CD14-positive monocyte (primary cell): ENCODE results near the gene PTPRC. TPM values are rescaled to one million over a fixed set of nuclear protein-coding genes. Genes with fewer than 3 reads are reported as not detected.

ENCODE experiments used
- DNase-seq, 3 donors: peaks; one replicate each; pipeline ENCODE4 v3.0.0-alpha.2; 2011 to 2022
- H2AFZ ChIP-seq: 2 replicates; pipeline ENCODE4 v1.6.0; 2012; ENCODE audit warnings: mild to moderate bottlenecking, low read depth, low read length, inconsistent platforms; ENCODE audit not compliant: insufficient read depth, poor library complexity, severe bottlenecking
- H3K27ac ChIP-seq, 2 donors: 1 replicate in 1 of 2; 2 replicates in 1 of 2; pipeline ENCODE4 v1.5.1; 2012 to 2013; ENCODE audit warnings: low read length in 2 of 2, control low read depth in 1 of 2, inconsistent platforms in 1 of 2, low read depth in 1 of 2, mild to moderate bottlenecking in 1 of 2
- H3K27me3 ChIP-seq, 2 donors: one replicate each; pipeline versions ENCODE4 v1.6.0 to v1.6.1; 2011 to 2013; ENCODE audit warnings: low read length in 2 of 2; ENCODE audit not compliant: control insufficient read depth in 2 of 2, insufficient read depth in 2 of 2
- H3K36me3 ChIP-seq, 2 donors: replicated peaks in 1 of 2; 1 replicate in 1 of 2; 2 replicates in 1 of 2; pipeline versions ENCODE4 v1.5.1 to v1.6.1; 2012 to 2013; ENCODE audit warnings: low read length in 2 of 2, control low read depth in 1 of 2, inconsistent platforms in 1 of 2, mild to moderate bottlenecking in 1 of 2; ENCODE audit not compliant: insufficient read depth in 2 of 2, control insufficient read depth in 1 of 2
- H3K4me1 ChIP-seq, 2 donors: 1 replicate in 1 of 2; 2 replicates in 1 of 2; pipeline versions ENCODE4 v1.5.1 to v1.6.1; 2012 to 2013; ENCODE audit warnings: low read length in 2 of 2, control low read depth in 1 of 2, inconsistent platforms in 1 of 2, mild to moderate bottlenecking in 1 of 2, moderate library complexity in 1 of 2; ENCODE audit not compliant: insufficient read depth in 2 of 2, control insufficient read depth in 1 of 2
- H3K4me2 ChIP-seq: replicated peaks from 2 replicates; pipeline ENCODE3; 2012; ENCODE audit warnings: low read length, moderate library complexity, mild to moderate bottlenecking; ENCODE audit not compliant: poor library complexity, severe bottlenecking; ENCODE audit errors: extremely low read depth
- H3K4me3 ChIP-seq, 3 experiments: fragments of 200-600 bp in 1 of 3; sonication (generic) in 1 of 3; replicated peaks in 1 of 3; 1 replicate in 2 of 3; 2 replicates in 1 of 3; pipeline ENCODE4 v1.5.1; 2011 to 2013; ENCODE audit warnings: low read length in 3 of 3, mild to moderate bottlenecking in 3 of 3, control low read depth in 2 of 3, low read depth in 2 of 3, inconsistent platforms in 1 of 3, moderate library complexity in 1 of 3
- H3K79me2 ChIP-seq: 2 replicates; pipeline ENCODE4 v1.6.0; 2012; ENCODE audit warnings: mild to moderate bottlenecking, control low read depth, inconsistent platforms, low read length, moderate library complexity; ENCODE audit not compliant: insufficient read depth
- H3K9ac ChIP-seq: 2 replicates; pipeline ENCODE4 v1.6.0; 2017; ENCODE audit warnings: low read length, mild to moderate bottlenecking; ENCODE audit not compliant: insufficient read depth, poor library complexity, severe bottlenecking
- H3K9me3 ChIP-seq, 2 donors: replicated peaks in 1 of 2; 1 replicate in 1 of 2; 2 replicates in 1 of 2; pipeline versions ENCODE4 v1.5.1 to v1.6.1; 2012 to 2013; ENCODE audit warnings: low read length in 2 of 2, control low read depth in 1 of 2; ENCODE audit not compliant: control insufficient read depth in 1 of 2, insufficient read depth in 1 of 2
- H4K20me1 ChIP-seq: 2 replicates; pipeline ENCODE4 v1.6.0; 2012; ENCODE audit warnings: mild to moderate bottlenecking, low read length, control low read depth, moderate library complexity; ENCODE audit not compliant: insufficient read depth
- H3K27ac Mint-ChIP-seq, 7 donors: one replicate each; pipeline ENCODE4 v1.8.0; 2020; ENCODE audit warnings: mild to moderate bottlenecking in 7 of 7, mixed read lengths in 7 of 7, moderate library complexity in 6 of 7, inconsistent platforms in 2 of 7
- H3K27me3 Mint-ChIP-seq, 3 donors: one replicate each; pipeline ENCODE4 v1.8.0; 2021 to 2022; ENCODE audit warnings: low read depth in 3 of 3, mild to moderate bottlenecking in 3 of 3, mixed read lengths in 3 of 3, moderate library complexity in 3 of 3, inconsistent platforms in 1 of 3
- H3K36me3 Mint-ChIP-seq, 2 donors: one replicate each; pipeline ENCODE4 v1.8.0; 2020; ENCODE audit warnings: mixed read lengths in 2 of 2, inconsistent platforms in 1 of 2, mild to moderate bottlenecking in 1 of 2
- H3K4me1 Mint-ChIP-seq: one replicate; pipeline ENCODE4 v1.8.0; 2020; ENCODE audit warnings: mild to moderate bottlenecking, mixed read lengths
- H3K4me3 Mint-ChIP-seq, 2 donors: one replicate each; pipeline ENCODE4 v1.8.0; 2020; ENCODE audit warnings: mild to moderate bottlenecking in 2 of 2, mixed read lengths in 2 of 2, moderate library complexity in 1 of 2
- H3K9me3 Mint-ChIP-seq, 7 donors: one replicate each; pipeline ENCODE4 v1.8.0; 2020 to 2022; ENCODE audit warnings: mixed read lengths in 7 of 7, mild to moderate bottlenecking in 6 of 7, moderate library complexity in 6 of 7, inconsistent platforms in 2 of 7
- CTCF ChIP-seq: fragments of 200-600 bp; IDR thresholded peaks from one replicate; pipeline ENCODE4 v1.8.0; 2022; ENCODE audit warnings: antibody characterized with exemption, mild to moderate bottlenecking
- WGBS: methylation state at CpG from one replicate; pipeline ENCODE4 v1.1.5; 2013; ENCODE audit warnings: missing lambda C conversion rate; ENCODE audit not compliant: insufficient coverage; 5-methylcytosine and 5-hydroxymethylcytosine counted together
- intact Hi-C, 2 donors: fragments of 100-400 bp; cut with micrococcal nuclease; formaldehyde crosslinking; loops; one replicate each; pipeline versions ENCODE4 v1.15.0 to v1.15.1; 2023
- polyA plus RNA-seq, 3 donors: library from polyadenylated mRNA; depleted of rRNA in 1 of 3; unstranded in 2 of 3; stranded (reverse) in 1 of 3; fragments of 300-500 nt in 2 of 3; fragments of >200 nt in 1 of 3; fragmentation: Illumina TruSeq in 2 of 3; gene quantifications; 1 replicate in 2 of 3; 2 replicates in 1 of 3; pipeline ENCODE4 v1.2.3, GENCODE V29; 2012 to 2021

PTPRC gene
- polyA plus RNA-seq, 3 donors, result 410 to 992 (median 667) TPM

DNA sequence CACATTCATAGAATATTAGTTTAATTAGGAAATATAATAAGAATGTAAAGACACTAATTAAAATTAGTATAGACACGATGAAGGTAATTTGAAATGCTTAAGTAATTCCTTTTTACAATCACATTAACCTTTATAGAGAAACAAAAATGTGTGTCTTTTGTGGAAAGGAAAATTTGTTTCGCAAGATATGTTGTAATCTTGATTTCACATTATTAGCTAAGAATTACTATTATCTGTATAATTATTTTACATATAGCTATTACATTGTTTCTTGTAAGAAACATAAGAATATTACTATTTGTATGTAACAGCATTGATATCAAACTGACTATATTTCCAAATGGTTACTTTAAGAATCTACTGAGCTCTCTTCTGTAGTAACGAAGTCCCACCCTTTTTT is 111.2 kb downstream of the PTPRC start:
- WGBS, result no CpG with 5 or more reads among the region's 3 CpGs
- no peak for TF ChIP-seq CTCF
- peaks cover 0 to 1% (median 0%) of the 10 kb centered on the region in 7 donors for H3K9me3 Mint-ChIP-seq
- peaks cover 4 to 8% of the 10 kb centered on the region in 2 donors for H3K4me1 ChIP-seq
- peaks cover 100% of the 10 kb centered on the region for H4K20me1 ChIP-seq
- H3K27me3 Mint-ChIP-seq, result no peaks in the 10 kb centered on the region
- no peak overlapping the region for H3K4me3 Mint-ChIP-seq
- H3K36me3 Mint-ChIP-seq, result peaks cover 56 to 58% of the 10 kb centered on the region in 2 donors
- no peaks in the 10 kb centered on the region for H3K9me3 ChIP-seq
- no peak overlapping the region for H3K27ac ChIP-seq
- intact Hi-C loops, result loop anchor here in 1 of 2 donors (10.0 kb wide), 2 partner anchors 45 to 365 kb away; no protein-coding TSS in a partner anchor
- H3K4me3 ChIP-seq, result no peak overlapping the region
- DNase-seq, result no peak
- peaks cover 98 to 100% of the 10 kb centered on the region in 2 donors for H3K36me3 ChIP-seq
- no peak overlapping the region for H2AFZ ChIP-seq
- H3K4me2 ChIP-seq, result no peak overlapping the region
- H3K9ac ChIP-seq, result no peak overlapping the region
- no peak overlapping the region for H3K27ac Mint-ChIP-seq
- peaks cover 7% of the 10 kb centered on the region for H3K79me2 ChIP-seq
- no peaks in the 10 kb centered on the region for H3K27me3 ChIP-seq
- H3K4me1 Mint-ChIP-seq, result peaks cover 11% of the 10 kb centered on the region

DNA sequence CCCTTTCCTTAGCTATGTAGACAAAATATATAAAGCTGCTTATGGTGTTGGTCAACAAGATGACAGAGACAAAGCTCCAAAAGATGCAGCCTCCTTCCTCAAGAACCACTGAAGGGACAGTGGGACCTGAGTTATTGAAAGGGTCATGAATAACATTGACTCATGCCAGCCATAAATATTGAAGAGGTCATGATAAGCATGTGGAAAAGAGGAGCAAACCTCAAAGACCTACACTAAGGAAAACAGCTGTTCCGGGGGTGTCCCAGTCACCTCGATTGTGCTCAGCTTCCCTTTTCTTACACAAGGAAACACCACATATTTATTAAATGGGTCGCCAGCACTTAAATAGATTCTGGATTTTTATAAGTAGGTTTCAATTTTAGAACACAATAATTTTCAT is 112.9 kb downstream of the PTPRC start:
- H4K20me1 ChIP-seq, result peaks cover 100% of the 10 kb centered on the region
- no peak for DNase-seq
- peaks cover 7% of the 10 kb centered on the region for H3K79me2 ChIP-seq
- Mint-ChIP-seq H3K4me1 (peaks cover 20% of the 10 kb centered on the region), H3K27me3 (no peaks in the 10 kb centered on the region), H3K9me3 (peaks cover 0 to 1% (median 0%) of the 10 kb centered on the region in 7 donors), H3K36me3 (peaks cover 68 to 72% of the 10 kb centered on the region in 2 donors), H3K4me3 (no peak overlapping the region), H3K27ac (peak overlapping the region in 5 of 7 donors; percentile 4 to 87 (median 36))
- TF ChIP-seq CTCF, result no peak
- WGBS, result no CpG with 5 or more reads among the region's 3 CpGs
- intact Hi-C loops, result loop anchor here in 1 of 2 donors (10.0 kb wide), 2 partner anchors 47 to 363 kb away; no protein-coding TSS in a partner anchor
- H3K9ac ChIP-seq, result no peak overlapping the region
- H3K36me3 ChIP-seq, result peaks cover 98 to 100% of the 10 kb centered on the region in 2 donors
- H2AFZ ChIP-seq, result no peak overlapping the region
- H3K9me3 ChIP-seq, result no peaks in the 10 kb centered on the region
- H3K27ac ChIP-seq, result peak overlapping the region in 1 of 2 donors; percentile 27
- H3K4me3 ChIP-seq, result no peak overlapping the region
- peaks cover 10 to 18% of the 10 kb centered on the region in 2 donors for H3K4me1 ChIP-seq
- no peaks in the 10 kb centered on the region for H3K27me3 ChIP-seq
- no peak overlapping the region for H3K4me2 ChIP-seq
